Measurements from ENCODE around the gene PYHIN1. TPM values are rescaled to one million over a fixed set of nuclear protein-coding genes. Genes with fewer than 3 reads are reported as not detected.

PYHIN1 gene
- total RNA-seq, 1 experiment from 2014 or later, result not detected

- no peak for DNase-seq (ENCODE audit: low read depth)
Measured at GRCh38 chr1:159014003-159014571, 82.7 kb downstream of the PYHIN1 start.

- no peak for DNase-seq (ENCODE audit: low read depth)
Measured at GRCh38 chr1:159014851-159015250, 83.5 kb downstream of the PYHIN1 start.

GRCh38 chr1:159015440-159015909 lies 84.1 kb downstream of the PYHIN1 start:
- DNase-seq (ENCODE audit: low read depth), result peak; percentile 83

- DNase-seq (ENCODE audit: low read depth), result no peak
Measured at GRCh38 chr1:159023723-159024122, 92.4 kb downstream of the PYHIN1 start.

- DNase-seq (ENCODE audit: low read depth), result no peak
Measured at GRCh38 chr1:159025043-159025442, 93.7 kb downstream of the PYHIN1 start.

Other genes starting within 250 kb of the PYHIN1 start
- gene SPTA1, start 244.8 kb upstream of the PYHIN1 start, total RNA-seq (2014; rRNA removed; shearing (Covaris generic)), result 0.02 and 0.30 TPM in 2 replicates
- not detected in 2 replicates for gene OR6K2, start 230.9 kb upstream of the PYHIN1 start, total RNA-seq (2014; rRNA removed; shearing (Covaris generic))
- gene OR6K3, start 210.8 kb upstream of the PYHIN1 start, total RNA-seq (2014; rRNA removed; shearing (Covaris generic)), result not detected in 2 replicates
- gene OR6K6, start 176.8 kb upstream of the PYHIN1 start, total RNA-seq (2014; rRNA removed; shearing (Covaris generic)), result not detected in 2 replicates
- gene OR6N1, start 159.4 kb upstream of the PYHIN1 start, total RNA-seq (2014; rRNA removed; shearing (Covaris generic)), result not detected in 2 replicates
- not detected in 2 replicates for gene OR6N2, start 150.3 kb upstream of the PYHIN1 start, total RNA-seq (2014; rRNA removed; shearing (Covaris generic))
- not detected in 2 replicates for gene MNDA, start 100.2 kb upstream of the PYHIN1 start, total RNA-seq (2014; rRNA removed; shearing (Covaris generic))
- gene IFI16, start 78.4 kb downstream of the PYHIN1 start, total RNA-seq (2014; rRNA removed; shearing (Covaris generic)), result 75.9 and 103 TPM in 2 replicates
- gene AIM2, start 145.2 kb downstream of the PYHIN1 start, total RNA-seq (2014; rRNA removed; shearing (Covaris generic)), result 1.7 TPM in 1 of 2 replicates, not detected in the other
- gene CADM3, start 240.1 kb downstream of the PYHIN1 start, total RNA-seq (2014; rRNA removed; shearing (Covaris generic)), result 0.47 and 0.54 TPM in 2 replicates

All from M059J (cell line).